ENCODE data around the gene SLC9A5. TPM values are rescaled to one million over a fixed set of nuclear protein-coding genes. Genes with fewer than 3 reads are reported as not detected.

SLC9A5 gene
- total and polyA plus RNA-seq, 9 of the 15 experiments (the other 6 are each of a cell fraction or from before 2014, with no cell fraction given), result 0.06 to 3.1 (median 1.2) TPM

- TF ChIP-seq, protein P1, sequence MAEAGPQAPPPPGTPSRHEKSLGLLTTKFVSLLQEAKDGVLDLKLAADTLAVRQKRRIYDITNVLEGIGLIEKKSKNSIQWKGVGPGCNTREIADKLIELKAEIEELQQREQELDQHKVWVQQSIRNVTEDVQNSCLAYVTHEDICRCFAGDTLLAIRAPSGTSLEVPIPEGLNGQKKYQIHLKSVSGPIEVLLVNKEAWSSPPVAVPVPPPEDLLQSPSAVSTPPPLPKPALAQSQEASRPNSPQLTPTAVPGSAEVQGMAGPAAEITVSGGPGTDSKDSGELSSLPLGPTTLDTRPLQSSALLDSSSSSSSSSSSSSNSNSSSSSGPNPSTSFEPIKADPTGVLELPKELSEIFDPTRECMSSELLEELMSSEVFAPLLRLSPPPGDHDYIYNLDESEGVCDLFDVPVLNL (CRISPR knock-in tag; IDR thresholded peaks at IDR 0.05; ENCODE audit: low read depth), result no peak
- no peak for TF ChIP-seq MCM2 (IDR thresholded peaks at IDR 0.05; ENCODE audit: low read depth)
- 0 out of 2 replicates have a peak, but pooled peaks have one; percentile 24 for TF ChIP-seq POLR2G (IDR thresholded peaks at IDR 0.05; ENCODE audit: low read depth, low read length)
- peak; percentile 58; the same call in 1 of the 2 replicates for TF ChIP-seq SPI1 (IDR thresholded peaks at IDR 0.05; ENCODE audit: borderline replicate concordance, low read depth, low read length)
- TF ChIP-seq POLR2AphosphoS2 (IDR thresholded peaks at IDR 0.05; ENCODE audit: low read length), result no peak
- no peak for TF ChIP-seq RNF2 (IDR thresholded peaks at IDR 0.05)
- TF ChIP-seq POLR2AphosphoS5 (IDR thresholded peaks at IDR 0.05; ENCODE audit: control insufficient read depth, insufficient read depth, low read depth, low read length), result peak; percentile 61
- TF ChIP-seq RBM17 (IDR thresholded peaks at IDR 0.05; ENCODE audit: borderline replicate concordance, low read depth, low read length), result no peak
- TF ChIP-seq ZBTB7A (IDR thresholded peaks at IDR 0.05; ENCODE audit: borderline replicate concordance, control insufficient read depth, low read depth, low read length), result peak; percentile 85; the same call in 1 of the 2 replicates
- TF ChIP-seq STAT5B (CRISPR knock-in tag; IDR thresholded peaks at IDR 0.05), result no peak
- peak; percentile 14; the same call in 1 of the 2 replicates for TF ChIP-seq ARID1B (IDR thresholded peaks at IDR 0.05)
- no peak for TF ChIP-seq EZH2 (IDR thresholded peaks at IDR 0.05; ENCODE audit: borderline replicate concordance, low read depth, low read length)
- TF ChIP-seq, protein P2, sequence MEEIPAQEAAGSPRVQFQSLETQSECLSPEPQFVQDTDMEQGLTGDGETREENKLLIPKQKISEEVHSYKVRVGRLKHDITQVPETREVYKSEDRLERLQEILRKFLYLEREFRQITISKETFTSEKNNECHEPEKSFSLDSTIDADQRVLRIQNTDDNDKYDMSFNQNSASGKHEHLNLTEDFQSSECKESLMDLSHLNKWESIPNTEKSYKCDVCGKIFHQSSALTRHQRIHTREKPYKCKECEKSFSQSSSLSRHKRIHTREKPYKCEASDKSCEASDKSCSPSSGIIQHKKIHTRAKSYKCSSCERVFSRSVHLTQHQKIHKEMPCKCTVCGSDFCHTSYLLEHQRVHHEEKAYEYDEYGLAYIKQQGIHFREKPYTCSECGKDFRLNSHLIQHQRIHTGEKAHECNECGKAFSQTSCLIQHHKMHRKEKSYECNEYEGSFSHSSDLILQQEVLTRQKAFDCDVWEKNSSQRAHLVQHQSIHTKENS (CRISPR knock-in tag; IDR thresholded peaks at IDR 0.05), result no peak
- peak; percentile 72 for TF ChIP-seq EGR1 (conservative IDR thresholded peaks at IDR 0.05)
- no peak for TF ChIP-seq BRF2 (IDR thresholded peaks at IDR 0.05; ENCODE audit: borderline replicate concordance, insufficient read depth, insufficient read length)
- no peak for TF ChIP-seq KHSRP (IDR thresholded peaks at IDR 0.05)
- TF ChIP-seq HNRNPH1 (optimal IDR thresholded peaks at IDR 0.05; ENCODE audit: low read depth, low read length), result no peak
- peak; percentile 36 for TF ChIP-seq RBFOX2 (IDR thresholded peaks at IDR 0.05; ENCODE audit: low read depth, low read length)
- no peak for TF ChIP-seq KLF16 (IDR thresholded peaks at IDR 0.05)
- TF ChIP-seq NFRKB (IDR thresholded peaks at IDR 0.05; ENCODE audit: low read depth), result no peak
- TF ChIP-seq CAMTA2 (CRISPR knock-in tag; conservative IDR thresholded peaks at IDR 0.05), result no peak
- no peak for TF ChIP-seq ZNF121 (CRISPR knock-in tag; conservative IDR thresholded peaks at IDR 0.05)
- TF ChIP-seq NCOR1 (IDR thresholded peaks at IDR 0.05), result no peak
- TF ChIP-seq SMARCA5 (IDR thresholded peaks at IDR 0.05), result 0 out of 2 replicates have a peak, but pooled peaks have one; percentile 13
- TF ChIP-seq ZNF143 (CRISPR knock-in tag; IDR thresholded peaks at IDR 0.05), result peak; percentile 23; the same call in 1 of the 2 replicates
- no peak for TF ChIP-seq TEAD2 (tag; IDR thresholded peaks at IDR 0.05)
These were observed 4.2 kb upstream of the SLC9A5 start (continued) for GRCh38 chr16:67244387-67245185.

All from K562 (cell line).